Thyroid gland (tissue), 4 donors: ENCODE measurements around the gene RAB44. TPM values are rescaled to one million over a fixed set of nuclear protein-coding genes. Genes with fewer than 3 reads are reported as not detected.
"Not testable (repeated sequence)": the region's sequence is repeated elsewhere in the genome, so short reads cannot be mapped to it uniquely, and the experiment has no call there.

Experiments
- DNase-seq, 2 donors: peaks; one replicate each; pipeline ENCODE4 v3.0.0-alpha.2; 2019
- H3K27ac ChIP-seq, 3 donors: fragments of 200-600 bp; sonication (generic); 1 replicate in 2 of 3; 2 replicates in 1 of 3; pipeline ENCODE4 v1.5.1; 2016 to 2019; ENCODE audit warnings: mild to moderate bottlenecking in 1 of 3, moderate library complexity in 1 of 3
- H3K27me3 ChIP-seq: fragments of 200-600 bp; sonication (generic); one replicate; pipeline ENCODE4 v1.5.1; 2019
- H3K36me3 ChIP-seq, 2 donors: fragments of 200-600 bp; sonication (generic); one replicate each; pipeline ENCODE4 v1.5.1; 2016 to 2019
- H3K4me1 ChIP-seq, 2 donors: fragments of 200-600 bp; sonication (generic); one replicate each; pipeline ENCODE4 v1.5.1; 2017 to 2019
- H3K4me3 ChIP-seq, 3 donors: fragments of 200-600 bp; sonication (generic); replicated peaks in 1 of 3; 1 replicate in 2 of 3; 2 replicates in 1 of 3; pipeline ENCODE4 v1.5.1; 2016; ENCODE audit warnings: mild to moderate bottlenecking in 1 of 3
- H3K9me3 ChIP-seq: fragments of 200-600 bp; sonication (generic); one replicate; pipeline ENCODE4 v1.5.1; 2017
- POLR2A ChIP-seq, 2 donors: fragments of 450-650 bp; IDR thresholded peaks; one replicate each; pipeline ENCODE4 v1.6.1; 2017; ENCODE audit warnings: antibody characterized with exemption in 2 of 2, mild to moderate bottlenecking in 2 of 2, moderate library complexity in 1 of 2
- WGBS, 2 donors: methylation state at CpG; one replicate each; pipeline ENCODE4 v1.1.5; 2017; 5-methylcytosine and 5-hydroxymethylcytosine counted together
- intact Hi-C: fragments of 100-400 bp; cut with DNase I; formaldehyde crosslinking; loops from one replicate; pipeline ENCODE4 v1.15.1; 2023
- total RNA-seq, 4 donors: library from RNA; depleted of rRNA; stranded (reverse); fragments of >200 nt; gene quantifications; one replicate each; pipeline ENCODE4 v1.2.3, GENCODE V29; 2016
- TF ChIP-seq, protein P1 (sequence below), 6 experiments: fragments of 200-600 bp in 3 of 6; fragments of 450-650 bp in 3 of 6; sonication (generic) in 3 of 6; IDR thresholded peaks; one replicate each; pipeline ENCODE4 v1.5.1; 2016 to 2019; ENCODE audit warnings: antibody characterized with exemption in 6 of 6, mild to moderate bottlenecking in 2 of 6, inconsistent platforms in 1 of 6, moderate library complexity in 1 of 6

Gene RAB44
- total RNA-seq, 4 donors from 2014 or later: 0.11 TPM; not detected in 3

DNA sequence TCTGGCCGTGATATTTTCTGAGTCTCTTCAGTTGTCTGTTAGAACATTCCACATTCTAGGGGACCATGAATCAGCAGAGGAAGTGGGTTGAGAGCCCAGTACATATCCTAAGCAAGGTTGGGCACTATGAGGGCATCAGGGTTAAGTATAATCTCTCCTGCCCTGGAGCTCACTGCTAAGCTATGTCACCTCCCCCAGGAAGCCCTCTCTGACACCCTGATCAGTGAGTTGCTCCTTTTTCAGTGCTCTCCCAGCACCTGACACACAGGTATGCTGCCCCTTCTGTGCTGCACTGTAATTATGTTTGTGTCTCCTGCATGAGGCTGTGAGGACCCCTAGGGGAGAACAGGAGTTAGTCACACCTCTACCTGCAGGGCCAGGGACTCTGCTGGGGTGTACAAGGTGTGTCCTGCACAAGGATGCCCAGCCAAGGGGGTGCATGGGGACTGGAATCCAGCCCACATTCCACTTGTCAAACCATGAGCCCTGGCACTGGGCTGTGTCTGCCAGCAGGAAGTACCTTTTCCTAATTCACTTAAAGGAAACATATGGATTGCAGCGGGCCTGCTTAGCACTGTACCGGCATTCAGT lies 3.9 kb downstream of the RAB44 start:
- no peaks in the 10 kb centered on the region for H3K27me3 ChIP-seq
- no peaks in the 10 kb centered on the region for H3K36me3 ChIP-seq
- DNase-seq: peak; percentile 73 to 75
- intact Hi-C loops: no loop called here
- peaks cover 0 to 8% of the 10 kb centered on the region in 2 donors for H3K4me1 ChIP-seq
- H3K4me3 ChIP-seq: no peak overlapping the region
- 72 to 77% methylated on average over 3 of the region's 3 CpGs for WGBS, 2 donors
- TF ChIP-seq, protein P1, sequence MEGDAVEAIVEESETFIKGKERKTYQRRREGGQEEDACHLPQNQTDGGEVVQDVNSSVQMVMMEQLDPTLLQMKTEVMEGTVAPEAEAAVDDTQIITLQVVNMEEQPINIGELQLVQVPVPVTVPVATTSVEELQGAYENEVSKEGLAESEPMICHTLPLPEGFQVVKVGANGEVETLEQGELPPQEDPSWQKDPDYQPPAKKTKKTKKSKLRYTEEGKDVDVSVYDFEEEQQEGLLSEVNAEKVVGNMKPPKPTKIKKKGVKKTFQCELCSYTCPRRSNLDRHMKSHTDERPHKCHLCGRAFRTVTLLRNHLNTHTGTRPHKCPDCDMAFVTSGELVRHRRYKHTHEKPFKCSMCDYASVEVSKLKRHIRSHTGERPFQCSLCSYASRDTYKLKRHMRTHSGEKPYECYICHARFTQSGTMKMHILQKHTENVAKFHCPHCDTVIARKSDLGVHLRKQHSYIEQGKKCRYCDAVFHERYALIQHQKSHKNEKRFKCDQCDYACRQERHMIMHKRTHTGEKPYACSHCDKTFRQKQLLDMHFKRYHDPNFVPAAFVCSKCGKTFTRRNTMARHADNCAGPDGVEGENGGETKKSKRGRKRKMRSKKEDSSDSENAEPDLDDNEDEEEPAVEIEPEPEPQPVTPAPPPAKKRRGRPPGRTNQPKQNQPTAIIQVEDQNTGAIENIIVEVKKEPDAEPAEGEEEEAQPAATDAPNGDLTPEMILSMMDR (IDR thresholded peaks at IDR 0.05): peak in 3 of 6 experiments; percentile 26 to 50 (median 41)
- TF ChIP-seq POLR2A (IDR thresholded peaks at IDR 0.05): no peak
- no peaks in the 10 kb centered on the region for H3K9me3 ChIP-seq
- H3K27ac ChIP-seq: no peak overlapping the region

DNA sequence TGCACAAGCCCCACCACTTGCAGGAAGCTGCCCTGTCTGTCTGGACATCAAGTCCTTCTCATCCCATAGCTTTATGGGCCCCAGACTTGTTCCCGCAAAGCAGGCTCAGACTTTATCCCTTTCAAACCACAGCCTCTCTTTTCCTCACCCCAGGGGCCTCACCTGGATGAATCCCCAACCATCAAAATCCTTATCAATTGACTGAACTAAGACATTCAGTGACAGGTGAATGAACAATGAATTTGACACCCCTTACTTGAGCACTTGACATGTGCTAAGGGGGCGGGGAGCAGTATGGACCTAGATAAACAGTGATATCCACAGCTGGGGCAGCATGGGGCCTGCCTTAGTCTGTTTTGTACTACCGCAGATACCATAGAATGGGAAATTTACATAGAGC lies 5.0 kb downstream of the RAB44 start:
- intact Hi-C loops: no loop called here
- TF ChIP-seq POLR2A (IDR thresholded peaks at IDR 0.05): no peak
- TF ChIP-seq, protein P1 (IDR thresholded peaks at IDR 0.05): no peak
- 91 to 92% methylated on average over 3 of the region's 3 CpGs for WGBS, 2 donors
- no peaks in the 10 kb centered on the region for H3K27me3 ChIP-seq
- no peaks in the 10 kb centered on the region for H3K36me3 ChIP-seq
- H3K9me3 ChIP-seq: no peaks in the 10 kb centered on the region
- H3K27ac ChIP-seq: no peak overlapping the region
- peaks cover 0 to 8% of the 10 kb centered on the region in 2 donors for H3K4me1 ChIP-seq
- DNase-seq: no peak
- H3K4me3 ChIP-seq: no peak overlapping the region

DNA sequence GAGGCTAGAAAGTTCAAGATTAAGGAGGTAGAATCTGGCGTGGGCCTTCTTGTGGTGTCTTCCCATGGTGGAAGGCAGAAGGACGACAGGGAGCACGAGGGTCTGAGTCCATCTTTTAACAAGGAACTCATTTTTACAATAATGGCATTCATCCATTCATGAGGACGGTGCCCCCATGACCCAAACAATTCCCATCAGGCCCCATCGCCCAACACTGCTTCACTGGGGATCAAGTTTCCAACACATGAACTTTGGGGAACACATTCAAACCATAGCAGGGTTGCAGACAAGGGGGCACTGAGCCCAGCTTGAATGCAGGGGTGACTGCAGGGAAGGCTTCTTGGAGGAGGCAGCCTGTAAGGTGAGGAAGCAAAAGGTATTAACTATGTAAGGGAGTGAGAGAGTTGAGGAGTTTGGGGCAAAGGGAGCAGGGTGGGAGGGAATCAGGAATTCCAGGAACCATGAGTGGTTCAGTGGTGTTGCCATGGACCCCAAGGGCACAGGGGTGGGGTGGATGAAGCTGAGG lies 5.5 kb downstream of the RAB44 start:
- 79 to 91% methylated on average over 5 of the region's 5 CpGs for WGBS, 2 donors
- Histone ChIP-seq H3K4me1 (peaks cover 0 to 8% of the 10 kb centered on the region in 2 donors), H3K4me3 (no peak overlapping the region), H3K36me3 (no peaks in the 10 kb centered on the region), H3K27ac (no peak overlapping the region), H3K9me3 (no peaks in the 10 kb centered on the region), H3K27me3 (no peaks in the 10 kb centered on the region)
- no peak for TF ChIP-seq POLR2A (IDR thresholded peaks at IDR 0.05)
- TF ChIP-seq, protein P1 (IDR thresholded peaks at IDR 0.05): no peak
- intact Hi-C loops: no loop called here
- no peak for DNase-seq

DNA sequence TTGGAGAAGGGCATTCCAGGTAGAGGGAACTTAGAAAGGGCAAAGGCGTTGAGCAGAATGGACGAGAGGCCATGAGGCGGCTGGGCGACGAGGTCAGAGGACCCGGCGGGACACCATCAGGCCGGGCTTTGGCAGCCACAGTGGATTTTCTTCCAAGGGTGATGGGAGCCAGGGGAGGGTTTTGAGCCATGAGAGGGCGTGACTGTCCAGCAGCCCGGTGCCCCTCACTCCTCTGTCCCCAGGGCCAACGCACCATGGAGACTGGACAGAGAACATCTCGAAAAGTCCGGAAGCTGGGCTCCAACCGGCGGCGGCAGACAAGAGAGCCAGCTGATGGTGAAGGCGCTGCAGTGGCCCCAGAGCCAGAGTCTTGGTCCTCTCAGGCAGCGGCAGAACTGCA lies 6.4 kb downstream of the RAB44 start:
- H3K4me3 ChIP-seq: no peak overlapping the region

DNA sequence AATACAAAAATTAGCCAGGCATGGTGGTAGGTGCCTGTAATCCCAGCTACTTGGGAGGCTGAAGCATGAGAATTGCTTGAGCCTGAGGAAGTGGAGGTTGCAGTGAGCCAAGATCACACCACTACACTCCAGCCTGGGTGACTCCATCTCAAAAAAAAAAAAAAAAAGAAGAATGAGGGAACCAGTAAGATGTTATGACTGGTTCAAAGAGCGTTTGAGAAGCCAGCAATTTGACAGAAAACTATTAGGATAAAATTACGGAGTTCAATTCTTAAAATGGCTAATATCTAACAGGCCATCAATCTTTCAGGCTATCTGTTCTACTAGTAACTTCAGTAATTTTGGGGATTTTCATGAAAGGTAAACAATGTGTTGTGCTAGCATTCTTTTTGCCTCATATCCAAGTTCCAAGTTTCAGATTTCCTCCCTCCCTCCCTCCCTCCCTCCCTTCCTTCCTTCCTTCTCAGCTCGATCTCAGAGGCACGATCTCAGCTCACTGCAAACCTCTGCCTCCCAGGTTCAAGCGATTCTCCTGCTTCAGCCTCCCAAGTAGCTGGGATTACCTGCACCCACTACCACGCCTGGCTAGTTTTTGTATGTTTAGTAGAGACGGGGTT lies 7.4 kb downstream of the RAB44 start:
- WGBS, 2 donors: 71 to 74% methylated on average over 7 of the region's 7 CpGs
- H3K27ac ChIP-seq, H3K9me3 ChIP-seq, H3K4me1 ChIP-seq, DNase-seq, H3K36me3 ChIP-seq, intact Hi-C loops, H3K27me3 ChIP-seq, H3K4me3 ChIP-seq: not testable (repeated sequence)

More for the DNA sequence above, 6.4 kb downstream of the RAB44 start:
- intact Hi-C loops: no loop called here
- H3K4me1 ChIP-seq: peaks cover 0 to 8% of the 10 kb centered on the region in 2 donors
- H3K27me3 ChIP-seq: no peaks in the 10 kb centered on the region
- no peak overlapping the region for H3K27ac ChIP-seq
- DNase-seq: no peak
- H3K9me3 ChIP-seq: no peaks in the 10 kb centered on the region
- no peaks in the 10 kb centered on the region for H3K36me3 ChIP-seq
- TF ChIP-seq, protein P1 (IDR thresholded peaks at IDR 0.05): no peak
- no peak for TF ChIP-seq POLR2A (IDR thresholded peaks at IDR 0.05)
- 94 to 95% methylated on average over 13 to 18 of the region's 18 CpGs for WGBS, 2 donors
